B cell (primary cell): ENCODE results near the gene INSRR. TPM values are rescaled to one million over a fixed set of nuclear protein-coding genes. Genes with fewer than 3 reads are reported as not detected.

Experiments
- ATAC-seq: fragments of 200-7000 bp; cut with Tn5 transposase; one replicate; pipeline ENCODE4 v1.10.0; 2021; ENCODE audit warnings: low read depth, mild to moderate bottlenecking, moderate number of reproducible peaks, moderate library complexity
- CTCF ChIA-PET: fragments of 350-600 bp; sonication (Branson Sonifier 250); formaldehyde crosslinking; loops from one replicate; lab custom pipeline; 2021; ENCODE audit warnings: antibody characterized with exemption, inconsistent platforms; lab: Charles Lee
- POLR2A ChIA-PET: fragments of 350-600 bp; sonication (Branson Sonifier 250); formaldehyde crosslinking; loops from one replicate; lab custom pipeline; 2021; ENCODE audit warnings: antibody characterized with exemption; lab: Charles Lee
- DNase-seq: peaks from one replicate; pipeline ENCODE4 v3.0.0; 2013
- H2AFZ ChIP-seq: 2 replicates; pipeline ENCODE4 v1.6.1; 2012; ENCODE audit warnings: mild to moderate bottlenecking, low read depth, low read length; ENCODE audit not compliant: insufficient read depth, poor library complexity, severe bottlenecking
- H3K27ac ChIP-seq, 2 donors: 1 replicate in 1 of 2; 2 replicates in 1 of 2; pipeline ENCODE4 v1.5.1; 2012 to 2013; ENCODE audit warnings: low read length in 2 of 2, mild to moderate bottlenecking in 2 of 2, moderate library complexity in 1 of 2
- H3K27me3 ChIP-seq, 4 experiments: fragments of 200-600 bp in 1 of 4; sonication (generic) in 1 of 4; replicated peaks in 1 of 4; 1 replicate in 2 of 4; 2 replicates in 2 of 4; pipeline versions ENCODE4 v1.6.1 to v1.7.0; 2013 to 2016; ENCODE audit warnings: low read length in 3 of 4, mild to moderate bottlenecking in 2 of 4, mixed read lengths in 1 of 4, moderate library complexity in 1 of 4; ENCODE audit not compliant: insufficient read depth in 4 of 4, control insufficient read depth in 3 of 4; ENCODE audit errors: control extremely low read depth in 1 of 4
- H3K36me3 ChIP-seq, 2 experiments: replicated peaks in 1 of 2; 1 replicate in 1 of 2; 2 replicates in 1 of 2; pipeline versions ENCODE4 v1.6.1 to v1.7.1; 2013; ENCODE audit warnings: low read length in 1 of 2; ENCODE audit not compliant: insufficient read depth in 2 of 2, control insufficient read depth in 1 of 2; ENCODE audit errors: control extremely low read depth in 1 of 2, extremely low read depth in 1 of 2
- H3K4me1 ChIP-seq, 2 donors: fragments of 200-600 bp in 1 of 2; sonication (generic) in 1 of 2; 1 replicate in 1 of 2; 2 replicates in 1 of 2; pipeline versions ENCODE4 v1.5.1 to v1.6.1; 2013 to 2017; ENCODE audit warnings: low read length in 2 of 2; ENCODE audit not compliant: control insufficient read depth in 2 of 2, insufficient read depth in 2 of 2
- H3K4me2 ChIP-seq: replicated peaks from 2 replicates; pipeline ENCODE3; 2012; ENCODE audit warnings: mild to moderate bottlenecking, low read depth, low read length; ENCODE audit not compliant: poor library complexity, severe bottlenecking
- H3K4me3 ChIP-seq, 5 experiments: fragments of 200-600 bp in 1 of 5; sonication (generic) in 1 of 5; 1 replicate in 3 of 5; 2 replicates in 2 of 5; pipeline versions ENCODE4 v1.5.1 to v1.7.0; 2011 to 2016; ENCODE audit warnings: low read length in 4 of 5, mild to moderate bottlenecking in 4 of 5, low read depth in 2 of 5, control low read depth in 1 of 5, moderate library complexity in 1 of 5; ENCODE audit not compliant: insufficient read depth in 1 of 5; ENCODE audit errors: control extremely low read depth in 1 of 5, extremely low read depth in 1 of 5
- H3K79me2 ChIP-seq: fragments of 200-600 bp; sonication (generic); one replicate; pipeline ENCODE4 v1.6.0; 2016; ENCODE audit warnings: low read length; ENCODE audit not compliant: control insufficient read depth, insufficient read depth
- H3K9ac ChIP-seq: fragments of 200-600 bp; sonication (generic); 2 replicates; pipeline ENCODE4 v1.6.1; 2017; ENCODE audit warnings: mild to moderate bottlenecking, low read length, moderate library complexity
- H3K9me3 ChIP-seq, 3 donors: one replicate each; pipeline versions ENCODE4 v1.6.1 to v1.7.1; 2013; ENCODE audit warnings: low read length in 2 of 3; ENCODE audit not compliant: control insufficient read depth in 2 of 3, insufficient read depth in 1 of 3; ENCODE audit errors: control extremely low read depth in 1 of 3
- H4K20me1 ChIP-seq: 2 replicates; pipeline ENCODE4 v1.6.0; 2012; ENCODE audit warnings: mild to moderate bottlenecking, low read length; ENCODE audit not compliant: insufficient read depth, control insufficient read depth, poor library complexity, severe bottlenecking
- H3K27ac Mint-ChIP-seq: one replicate; pipeline ENCODE4 v1.8.0; 2021; ENCODE audit warnings: mixed read lengths
- H3K27me3 Mint-ChIP-seq: one replicate; pipeline ENCODE4 v1.8.0; 2021; ENCODE audit warnings: mixed read lengths
- H3K4me1 Mint-ChIP-seq: one replicate; pipeline ENCODE4 v1.8.0; 2021; ENCODE audit warnings: mixed read lengths
- H3K4me3 Mint-ChIP-seq: one replicate; pipeline ENCODE4 v1.8.0; 2021; ENCODE audit warnings: mixed read lengths
- H3K9me3 Mint-ChIP-seq: one replicate; pipeline ENCODE4 v1.8.0; 2022; ENCODE audit warnings: mixed read lengths; ENCODE audit not compliant: insufficient read depth
- EZH2 ChIP-seq: IDR thresholded peaks from 2 replicates; pipeline ENCODE4 v1.6.1; 2012; ENCODE audit warnings: borderline replicate concordance, low read depth, mild to moderate bottlenecking, moderate library complexity, low read length; ENCODE audit not compliant: insufficient read depth, poor library complexity, severe bottlenecking
- WGBS: methylation state at CpG from one replicate; pipeline ENCODE4 v1.1.5; 2013; ENCODE audit warnings: missing lambda C conversion rate; ENCODE audit not compliant: insufficient coverage; 5-methylcytosine and 5-hydroxymethylcytosine counted together
- intact Hi-C: fragments of 100-400 bp; cut with micrococcal nuclease; formaldehyde crosslinking; loops from one replicate; pipeline ENCODE4 v1.10.0; 2022
- polyA plus RNA-seq: library from polyadenylated mRNA; depleted of rRNA; stranded (reverse); fragments of >200 nt; gene quantifications from 2 replicates; pipeline ENCODE4 v1.2.3, GENCODE V29; 2012
- total RNA-seq, 2 donors: library from RNA; stranded (reverse); fragments of 120-200 nt in 1 of 2; gene quantifications; 1 replicate in 1 of 2; 2 replicates in 1 of 2; pipeline versions ENCODE4 v1.2.3 to v1.2.4, GENCODE V29; 2013 to 2022
- TF ChIP-seq, protein P1 (sequence below): fragments of 200-600 bp; IDR thresholded peaks from one replicate; pipeline ENCODE4 v1.8.0; 2022; ENCODE audit warnings: antibody characterized with exemption, mild to moderate bottlenecking

INSRR gene
- total and polyA plus RNA-seq, 2 donors (not counting 1 experiment from before 2014, with no cell fraction given), result not detected

DNA sequence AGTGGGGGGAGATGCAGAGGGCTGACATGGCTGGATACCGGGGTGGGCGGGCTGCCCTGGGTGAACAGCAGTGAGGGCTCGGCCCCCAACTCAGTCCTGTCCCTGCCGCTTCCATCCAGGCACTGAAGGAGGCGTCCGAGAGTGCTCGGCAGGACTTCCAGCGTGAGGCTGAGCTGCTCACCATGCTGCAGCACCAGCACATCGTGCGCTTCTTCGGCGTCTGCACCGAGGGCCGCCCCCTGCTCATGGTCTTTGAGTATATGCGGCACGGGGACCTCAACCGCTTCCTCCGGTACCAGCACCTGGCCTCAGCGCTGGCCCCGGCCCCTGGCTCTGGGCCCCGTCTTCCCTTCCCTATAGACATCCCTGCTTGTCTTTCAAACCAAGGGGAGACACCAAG lies 17.4 kb upstream of the INSRR start:
- H3K4me1 ChIP-seq, result no peaks in the 10 kb centered on the region
- no peak overlapping the region for H3K4me3 ChIP-seq
- Mint-ChIP-seq H3K4me1 (no peaks in the 10 kb centered on the region), H3K27ac (no peak overlapping the region), H3K4me3 (no peak overlapping the region), H3K9me3 (no peaks in the 10 kb centered on the region), H3K27me3 (peaks cover 43% of the 10 kb centered on the region)
- no peak overlapping the region for H3K9ac ChIP-seq
- intact Hi-C loops, result no loop called here
- H3K36me3 ChIP-seq, result no peaks in the 10 kb centered on the region
- TF ChIP-seq, protein P1, sequence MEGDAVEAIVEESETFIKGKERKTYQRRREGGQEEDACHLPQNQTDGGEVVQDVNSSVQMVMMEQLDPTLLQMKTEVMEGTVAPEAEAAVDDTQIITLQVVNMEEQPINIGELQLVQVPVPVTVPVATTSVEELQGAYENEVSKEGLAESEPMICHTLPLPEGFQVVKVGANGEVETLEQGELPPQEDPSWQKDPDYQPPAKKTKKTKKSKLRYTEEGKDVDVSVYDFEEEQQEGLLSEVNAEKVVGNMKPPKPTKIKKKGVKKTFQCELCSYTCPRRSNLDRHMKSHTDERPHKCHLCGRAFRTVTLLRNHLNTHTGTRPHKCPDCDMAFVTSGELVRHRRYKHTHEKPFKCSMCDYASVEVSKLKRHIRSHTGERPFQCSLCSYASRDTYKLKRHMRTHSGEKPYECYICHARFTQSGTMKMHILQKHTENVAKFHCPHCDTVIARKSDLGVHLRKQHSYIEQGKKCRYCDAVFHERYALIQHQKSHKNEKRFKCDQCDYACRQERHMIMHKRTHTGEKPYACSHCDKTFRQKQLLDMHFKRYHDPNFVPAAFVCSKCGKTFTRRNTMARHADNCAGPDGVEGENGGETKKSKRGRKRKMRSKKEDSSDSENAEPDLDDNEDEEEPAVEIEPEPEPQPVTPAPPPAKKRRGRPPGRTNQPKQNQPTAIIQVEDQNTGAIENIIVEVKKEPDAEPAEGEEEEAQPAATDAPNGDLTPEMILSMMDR, result no peak
- H4K20me1 ChIP-seq, result no peaks in the 10 kb centered on the region
- H3K4me2 ChIP-seq, result no peak overlapping the region
- ChIA-PET CTCF (interaction anchor here (2.1 kb wide), 1 partner anchor 13 kb away, joined by 8 read pairs; no protein-coding TSS in a partner anchor), POLR2A (no interaction called here)
- H3K79me2 ChIP-seq, result no peaks in the 10 kb centered on the region
- H3K27me3 ChIP-seq, result peaks cover 0 to 28% (median 1%) of the 10 kb centered on the region in 4 experiments
- ATAC-seq, result no peak
- H2AFZ ChIP-seq, result no peak overlapping the region
- WGBS, result 67% methylated on average over 18 of the region's 21 CpGs
- H3K27ac ChIP-seq, result no peak overlapping the region
- no peaks in the 10 kb centered on the region for H3K9me3 ChIP-seq
- DNase-seq, result no peak

DNA sequence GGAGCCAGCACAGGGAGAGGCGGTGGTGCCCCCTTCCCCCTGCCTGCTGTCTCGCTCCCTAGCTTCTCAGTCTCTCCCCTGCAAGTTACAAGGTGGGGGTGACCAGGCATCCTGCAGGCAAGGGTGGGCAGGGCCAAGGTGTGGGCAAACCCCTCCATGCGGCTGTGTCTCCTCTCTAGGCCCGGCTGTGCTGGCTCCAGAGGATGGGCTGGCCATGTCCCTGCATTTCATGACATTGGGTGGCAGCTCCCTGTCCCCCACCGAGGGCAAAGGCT lies 16.4 kb upstream of the INSRR start:
- Histone ChIP-seq H3K36me3 (no peaks in the 10 kb centered on the region), H3K4me1 (no peaks in the 10 kb centered on the region), H3K27ac (no peak overlapping the region), H4K20me1 (no peaks in the 10 kb centered on the region), H3K27me3 (peaks cover 0 to 21% (median 1%) of the 10 kb centered on the region in 4 experiments), H3K4me3 (no peak overlapping the region), H2AFZ (no peak overlapping the region), H3K79me2 (no peaks in the 10 kb centered on the region), H3K4me2 (no peak overlapping the region), H3K9me3 (no peaks in the 10 kb centered on the region), H3K9ac (no peak overlapping the region)
- no peaks in the 10 kb centered on the region for H3K4me1 Mint-ChIP-seq
- CTCF ChIA-PET, result interaction anchor here (0.6 kb wide), 1 partner anchor 24 kb away, joined by 3 read pairs; no protein-coding TSS in a partner anchor
- DNase-seq (no peak), ATAC-seq (no peak)
- intact Hi-C loops, result no loop called here
- peaks cover 34% of the 10 kb centered on the region for H3K27me3 Mint-ChIP-seq
- 88% methylated on average over 5 of the region's 5 CpGs for WGBS
- no peak overlapping the region for H3K27ac Mint-ChIP-seq
- no peaks in the 10 kb centered on the region for H3K9me3 Mint-ChIP-seq
- POLR2A ChIA-PET, result no interaction called here
- no peak for TF ChIP-seq EZH2
- TF ChIP-seq, protein P1, result no peak
- H3K4me3 Mint-ChIP-seq, result no peak overlapping the region
